GM12878 (cell line): ENCODE results near the gene STX12. TPM values are rescaled to one million over a fixed set of nuclear protein-coding genes. Genes with fewer than 3 reads are reported as not detected.

ENCODE experiments used
- ATAC-seq: fragments of 200-7000 bp; cut with Tn5 transposase; 3 replicates; pipeline ENCODE4 v1.9.1; 2020; ENCODE audit warnings: mild to moderate bottlenecking, moderate library complexity
- BruUV-seq: library from RNA; stranded (reverse); fragments of 400-500 nt; replicated peaks from 2 replicates; lab custom pipeline; 2021; lab: Mats Ljungman, UMichigan
- CTCF ChIA-PET: fragments of 300-600 bp; sonication (Branson Sonifier 250); formaldehyde crosslinking; extraction: SDS; loops from one replicate; lab custom pipeline; 2021; ENCODE audit warnings: inconsistent platforms; lab: Yijun Ruan, JAX
- POLR2A ChIA-PET: fragments of 350-600 bp; formaldehyde crosslinking; extraction: SDS; loops from one replicate; lab custom pipeline; 2021; ENCODE audit warnings: inconsistent platforms; lab: Charles Lee
- RAD21 ChIA-PET: fragments of 300-600 bp; sonication (Branson Sonifier 250); formaldehyde crosslinking; loops from one replicate; lab custom pipeline; 2023; ENCODE audit warnings: antibody characterized with exemption; ENCODE audit not compliant: unreplicated experiment; lab: Charles Lee
- SMC1A ChIA-PET: fragments of 300-600 bp; sonication (Branson Sonifier 250); formaldehyde crosslinking; loops from one replicate; lab custom pipeline; 2023; ENCODE audit not compliant: unreplicated experiment, uncharacterized antibody; lab: Charles Lee
- DNase-seq: peaks from one replicate; pipeline ENCODE4 v3.0.0-alpha.2; 2011; ENCODE audit warnings: low read depth, low spot score
- FAIRE-seq: peaks from 3 replicates; lab custom pipeline; 2011; peaks lifted over from hg19 to GRCh38; lab: Jason Lieb, UNC
- H2AFZ ChIP-seq: 2 replicates; pipeline ENCODE4 v1.6.0; 2011; ENCODE audit warnings: low read depth, low read length, control low read depth; ENCODE audit not compliant: control insufficient read depth
- H3K27ac ChIP-seq: 2 replicates; pipeline ENCODE4 v1.5.1; 2011; ENCODE audit warnings: control low read depth; ENCODE audit not compliant: control insufficient read depth, insufficient read depth
- H3K27me3 ChIP-seq, 2 experiments: replicated peaks in 1 of 2; 2 replicates each; pipeline versions ENCODE4 v1.6.0 to v1.6.1; 2011; ENCODE audit warnings: low read length in 1 of 2; ENCODE audit not compliant: control insufficient read depth in 2 of 2, insufficient read depth in 2 of 2
- H3K36me3 ChIP-seq, 2 experiments: 2 replicates each; pipeline ENCODE4 v1.5.1; 2011; ENCODE audit warnings: low read length in 1 of 2; ENCODE audit not compliant: control insufficient read depth in 2 of 2, insufficient read depth in 2 of 2
- H3K4me1 ChIP-seq: 2 replicates; pipeline ENCODE4 v1.6.1; 2011; ENCODE audit warnings: mild to moderate bottlenecking, low read length, moderate library complexity, mixed read lengths; ENCODE audit not compliant: control insufficient read depth, insufficient read depth
- H3K4me2 ChIP-seq: 2 replicates; pipeline ENCODE4 v1.6.0; 2011; ENCODE audit warnings: control low read depth; ENCODE audit not compliant: control insufficient read depth, insufficient read depth
- H3K4me3 ChIP-seq: fragments of 200-600 bp; sonication (generic); 2 replicates; pipeline ENCODE4 v1.5.1; 2016
- H3K79me2 ChIP-seq: 2 replicates; pipeline ENCODE4 v1.6.0; 2011; ENCODE audit warnings: low read length; ENCODE audit not compliant: control insufficient read depth, insufficient read depth
- H3K9ac ChIP-seq: 2 replicates; pipeline ENCODE4 v1.8.0; 2011; ENCODE audit warnings: low read length, control low read depth, mixed read lengths; ENCODE audit not compliant: control insufficient read depth, insufficient read depth
- H3K9me3 ChIP-seq: replicated peaks from 3 replicates; pipeline ENCODE4 v1.5.1; 2011; ENCODE audit warnings: mild to moderate bottlenecking, low read length; ENCODE audit not compliant: control insufficient read depth, insufficient read depth
- H4K20me1 ChIP-seq: 2 replicates; pipeline ENCODE4 v1.6.0; 2011; ENCODE audit not compliant: control insufficient read depth, insufficient read depth
- BCL11A ChIP-seq: IDR thresholded peaks from 2 replicates; pipeline ENCODE4 v1.6.1; 2011; ENCODE audit warnings: low read depth, low read length
- CEBPZ ChIP-seq: fragments of 150-350 bp; IDR thresholded peaks from 2 replicates; pipeline ENCODE4 v1.6.1; 2016; ENCODE audit warnings: low read depth, low read length
- POLR2AphosphoS5 ChIP-seq: IDR thresholded peaks from 2 replicates; pipeline ENCODE4 v1.6.1; 2011; ENCODE audit warnings: mild to moderate bottlenecking, low read length, inconsistent platforms
- SMAD1 ChIP-seq: fragments of 450-650 bp; IDR thresholded peaks from 2 replicates; pipeline ENCODE4 v1.6.1; 2018; ENCODE audit warnings: mild to moderate bottlenecking, low read depth; ENCODE audit not compliant: partially characterized antibody
- SRF ChIP-seq, 2 experiments: IDR thresholded peaks; 2 replicates each; pipeline ENCODE4 v1.6.1; 2011; ENCODE audit warnings: low read depth in 2 of 2, low read length in 2 of 2, mild to moderate bottlenecking in 1 of 2, moderate library complexity in 1 of 2
- SUPT20H ChIP-seq: IDR thresholded peaks from 2 replicates; pipeline ENCODE4 v1.6.1; 2011; ENCODE audit warnings: low read depth, mild to moderate bottlenecking, low read length, moderate library complexity, borderline replicate concordance; ENCODE audit not compliant: control insufficient read depth
- YBX1 ChIP-seq: fragments of 450-650 bp; IDR thresholded peaks from 2 replicates; pipeline ENCODE4 v1.6.1; 2016; ENCODE audit warnings: antibody characterized with exemption
- WGBS: methylation state at CpG from one replicate; pipeline ENCODE4 v1.1.6; 2016; ENCODE audit warnings: low lambda C conversion rate; ENCODE audit not compliant: insufficient replicate concordance, insufficient coverage; ENCODE audit errors: missing lambda C conversion rate; 5-methylcytosine and 5-hydroxymethylcytosine counted together
- in situ Hi-C: fragments of 300-500 bp; cut with MboI; formaldehyde crosslinking; loops from 9 replicates; pipeline ENCODE4 v1.14.3; 2018; ENCODE audit warnings: mixed read lengths
- intact Hi-C: fragments of 100-400 bp; cut with micrococcal nuclease; formaldehyde crosslinking; loops from one replicate; pipeline ENCODE4 v1.14.2; 2022; ENCODE audit not compliant: unreplicated experiment
- polyA plus RNA-seq, 11 experiments: library from polyadenylated mRNA; depleted of rRNA in 4 of 11; unstranded in 6 of 11; stranded (reverse) in 5 of 11; fragments of >200 nt; fragmentation: Nextera tagmentation in 4 of 11; fragmentation: Illumina TruSeq in 1 of 11; extraction: Ambion mirVana in 4 of 11; extraction: Trizol in 1 of 11; gene quantifications; 1 replicate in 1 of 11; 2 replicates in 10 of 11; pipeline versions ENCODE4 v1.2.1 to v1.2.3, GENCODE V29; 2011 to 2016; ENCODE audit warnings: inconsistent platforms in 2 of 11, missing spikeins in 2 of 11, low read depth in 1 of 11
- total RNA-seq, 4 experiments: library from RNA; depleted of rRNA in 3 of 4; stranded (reverse); fragments of >200 nt in 3 of 4; fragmentation: Illumina TruSeq in 1 of 4; extraction: Trizol in 1 of 4; gene quantifications; 2 replicates each; pipeline versions ENCODE4 v1.2.1 to v1.2.3, GENCODE V29; 2013 to 2021
- TF ChIP-seq, protein P1 (sequence below): IDR thresholded peaks from 2 replicates; pipeline ENCODE4 v1.6.1; 2012; ENCODE audit warnings: low read depth, low read length, improper control_type of control experiment
- TF ChIP-seq, protein P2 (sequence below): IDR thresholded peaks from 2 replicates; pipeline ENCODE4 v1.6.1; 2012; ENCODE audit warnings: mild to moderate bottlenecking, low read depth, low read length

STX12 gene
- total and polyA plus RNA-seq, 10 of the 15 experiments (the other 5 are each of a cell fraction or from before 2014, with no cell fraction given), result 20.2 to 35.0 (median 28.1) TPM

DNA sequence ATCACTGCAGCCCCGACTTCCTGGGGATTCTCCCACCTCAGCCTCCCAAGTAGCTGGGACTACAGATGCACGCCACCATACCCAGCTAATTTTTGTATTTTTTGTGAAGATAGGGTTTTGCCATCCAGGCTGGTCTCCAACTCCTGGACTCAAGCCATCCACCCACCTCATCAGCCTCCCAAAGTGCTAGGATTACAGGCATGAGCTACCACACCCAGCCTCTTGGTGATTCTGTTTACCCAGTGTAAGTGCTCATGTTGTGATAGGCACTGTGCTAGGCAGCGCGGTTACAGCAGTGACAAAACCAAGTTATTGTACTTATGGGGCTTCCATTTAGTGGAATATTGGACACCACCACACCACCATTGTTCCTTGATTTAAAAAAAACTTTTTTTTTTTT lies 9.7 kb upstream of the STX12 start:
- FAIRE-seq (no peak), ATAC-seq (no peak), DNase-seq (no peak)
- no TSS peak for BruUV-seq
- Histone ChIP-seq H3K79me2 (no peaks in the 10 kb centered on the region), H3K27ac (no peak overlapping the region), H3K4me3 (no peak overlapping the region), H3K4me1 (no peaks in the 10 kb centered on the region), H3K9ac (no peak overlapping the region), H3K9me3 (no peaks in the 10 kb centered on the region), H2AFZ (no peak overlapping the region), H4K20me1 (no peaks in the 10 kb centered on the region), H3K36me3 (0 out of 4 replicates have a peak, but pooled peaks cover 0 to 4% of the 10 kb centered on the region in 2 experiments), H3K27me3 (no peaks in the 10 kb centered on the region), H3K4me2 (no peak overlapping the region)
- intact Hi-C loops (no loop called here), in situ Hi-C loops (no loop called here)
- POLR2A ChIA-PET, result interaction anchor here (0.6 kb wide), 1 partner anchor 15 kb away, joined by 3 read pairs; no protein-coding TSS in a partner anchor
- TF ChIP-seq, protein P1, sequence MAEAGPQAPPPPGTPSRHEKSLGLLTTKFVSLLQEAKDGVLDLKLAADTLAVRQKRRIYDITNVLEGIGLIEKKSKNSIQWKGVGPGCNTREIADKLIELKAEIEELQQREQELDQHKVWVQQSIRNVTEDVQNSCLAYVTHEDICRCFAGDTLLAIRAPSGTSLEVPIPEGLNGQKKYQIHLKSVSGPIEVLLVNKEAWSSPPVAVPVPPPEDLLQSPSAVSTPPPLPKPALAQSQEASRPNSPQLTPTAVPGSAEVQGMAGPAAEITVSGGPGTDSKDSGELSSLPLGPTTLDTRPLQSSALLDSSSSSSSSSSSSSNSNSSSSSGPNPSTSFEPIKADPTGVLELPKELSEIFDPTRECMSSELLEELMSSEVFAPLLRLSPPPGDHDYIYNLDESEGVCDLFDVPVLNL, result no peak
- TF ChIP-seq SRF (IDR thresholded peaks at IDR 0.05; ENCODE audit: low read depth in 2 of 2, low read length in 2 of 2), result no peak
- TF ChIP-seq SMAD1, result no peak
- TF ChIP-seq, protein P2, sequence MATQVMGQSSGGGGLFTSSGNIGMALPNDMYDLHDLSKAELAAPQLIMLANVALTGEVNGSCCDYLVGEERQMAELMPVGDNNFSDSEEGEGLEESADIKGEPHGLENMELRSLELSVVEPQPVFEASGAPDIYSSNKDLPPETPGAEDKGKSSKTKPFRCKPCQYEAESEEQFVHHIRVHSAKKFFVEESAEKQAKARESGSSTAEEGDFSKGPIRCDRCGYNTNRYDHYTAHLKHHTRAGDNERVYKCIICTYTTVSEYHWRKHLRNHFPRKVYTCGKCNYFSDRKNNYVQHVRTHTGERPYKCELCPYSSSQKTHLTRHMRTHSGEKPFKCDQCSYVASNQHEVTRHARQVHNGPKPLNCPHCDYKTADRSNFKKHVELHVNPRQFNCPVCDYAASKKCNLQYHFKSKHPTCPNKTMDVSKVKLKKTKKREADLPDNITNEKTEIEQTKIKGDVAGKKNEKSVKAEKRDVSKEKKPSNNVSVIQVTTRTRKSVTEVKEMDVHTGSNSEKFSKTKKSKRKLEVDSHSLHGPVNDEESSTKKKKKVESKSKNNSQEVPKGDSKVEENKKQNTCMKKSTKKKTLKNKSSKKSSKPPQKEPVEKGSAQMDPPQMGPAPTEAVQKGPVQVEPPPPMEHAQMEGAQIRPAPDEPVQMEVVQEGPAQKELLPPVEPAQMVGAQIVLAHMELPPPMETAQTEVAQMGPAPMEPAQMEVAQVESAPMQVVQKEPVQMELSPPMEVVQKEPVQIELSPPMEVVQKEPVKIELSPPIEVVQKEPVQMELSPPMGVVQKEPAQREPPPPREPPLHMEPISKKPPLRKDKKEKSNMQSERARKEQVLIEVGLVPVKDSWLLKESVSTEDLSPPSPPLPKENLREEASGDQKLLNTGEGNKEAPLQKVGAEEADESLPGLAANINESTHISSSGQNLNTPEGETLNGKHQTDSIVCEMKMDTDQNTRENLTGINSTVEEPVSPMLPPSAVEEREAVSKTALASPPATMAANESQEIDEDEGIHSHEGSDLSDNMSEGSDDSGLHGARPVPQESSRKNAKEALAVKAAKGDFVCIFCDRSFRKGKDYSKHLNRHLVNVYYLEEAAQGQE, result no peak
- TF ChIP-seq POLR2AphosphoS5, result no peak
- no peak for TF ChIP-seq CEBPZ
- no peak for TF ChIP-seq BCL11A
- no peak for TF ChIP-seq SUPT20H
- no peak for TF ChIP-seq YBX1
- RAD21 ChIA-PET, result no interaction called here
- SMC1A ChIA-PET, result interaction anchor here (0.7 kb wide), 1 partner anchor 98 kb away, joined by 3 read pairs; no protein-coding TSS in a partner anchor
- CTCF ChIA-PET, result interaction anchor here (0.7 kb wide), 1 partner anchor 600 kb away, joined by 3 read pairs; no protein-coding TSS in a partner anchor
- WGBS, result 95% methylated on average over 4 of the region's 4 CpGs
